GM10266 (cell line): Measurements from ENCODE around the gene WDR35.
A peak's percentile ranks its signal among the peaks of the same experiment; 100 is the strongest.

Experiments used
- DNase-seq: peaks from one replicate; pipeline ENCODE4 v3.0.0; 2012; ENCODE audit errors: extremely low spot score
- TF ChIP-seq, protein P1 (sequence below): IDR thresholded peaks from 2 replicates; pipeline ENCODE4 v1.5.1; 2012; ENCODE audit warnings: mild to moderate bottlenecking, low read depth; ENCODE audit not compliant: control insufficient read depth, insufficient read depth; ENCODE audit errors: missing control alignments

The WDR35 gene

GRCh38 chr2:20018601-20019152 lies 28.8 kb upstream of the WDR35 start:
- DNase-seq: no peak
- TF ChIP-seq, protein P1, sequence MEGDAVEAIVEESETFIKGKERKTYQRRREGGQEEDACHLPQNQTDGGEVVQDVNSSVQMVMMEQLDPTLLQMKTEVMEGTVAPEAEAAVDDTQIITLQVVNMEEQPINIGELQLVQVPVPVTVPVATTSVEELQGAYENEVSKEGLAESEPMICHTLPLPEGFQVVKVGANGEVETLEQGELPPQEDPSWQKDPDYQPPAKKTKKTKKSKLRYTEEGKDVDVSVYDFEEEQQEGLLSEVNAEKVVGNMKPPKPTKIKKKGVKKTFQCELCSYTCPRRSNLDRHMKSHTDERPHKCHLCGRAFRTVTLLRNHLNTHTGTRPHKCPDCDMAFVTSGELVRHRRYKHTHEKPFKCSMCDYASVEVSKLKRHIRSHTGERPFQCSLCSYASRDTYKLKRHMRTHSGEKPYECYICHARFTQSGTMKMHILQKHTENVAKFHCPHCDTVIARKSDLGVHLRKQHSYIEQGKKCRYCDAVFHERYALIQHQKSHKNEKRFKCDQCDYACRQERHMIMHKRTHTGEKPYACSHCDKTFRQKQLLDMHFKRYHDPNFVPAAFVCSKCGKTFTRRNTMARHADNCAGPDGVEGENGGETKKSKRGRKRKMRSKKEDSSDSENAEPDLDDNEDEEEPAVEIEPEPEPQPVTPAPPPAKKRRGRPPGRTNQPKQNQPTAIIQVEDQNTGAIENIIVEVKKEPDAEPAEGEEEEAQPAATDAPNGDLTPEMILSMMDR: no peak

- TF ChIP-seq, protein P1: no peak
- no peak for DNase-seq
Measured at GRCh38 chr2:20016346-20016745, 26.4 kb upstream of the WDR35 start.

DNA sequence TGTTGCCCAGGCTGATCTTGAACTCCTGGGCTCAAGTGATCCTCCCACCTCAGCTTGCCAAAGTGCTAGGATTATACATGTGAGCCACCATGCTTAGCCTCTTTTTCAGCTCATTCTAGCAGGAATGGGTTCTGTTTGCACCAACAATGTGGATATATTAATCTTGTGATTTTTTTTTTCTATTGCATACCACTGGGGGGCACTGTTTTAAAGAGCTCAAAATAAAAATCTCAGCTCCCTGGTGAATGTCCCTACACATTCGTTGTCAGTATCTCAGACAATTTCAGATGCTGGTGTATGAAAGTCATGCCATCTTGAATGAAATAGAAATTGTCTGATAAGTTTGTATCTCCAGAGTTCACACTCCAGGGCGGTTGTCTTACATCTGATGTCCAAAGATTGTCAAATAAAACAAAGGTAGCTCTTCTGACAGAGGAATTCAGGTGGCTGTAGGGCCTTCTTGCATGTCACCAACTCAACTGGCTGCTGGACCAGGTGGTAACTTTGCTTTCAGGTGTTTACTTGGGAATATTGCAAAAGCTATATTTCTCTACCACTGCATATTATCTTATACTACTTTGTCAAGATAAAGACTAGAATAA lies 25.7 kb upstream of the WDR35 start:
- peak; percentile 59 for DNase-seq
- TF ChIP-seq, protein P1: peak; percentile 50

GRCh38 chr2:20013126-20013849 lies 23.4 kb upstream of the WDR35 start:
- no peak for DNase-seq
- TF ChIP-seq, protein P1: no peak

GRCh38 chr2:20012282-20013125 lies 22.6 kb upstream of the WDR35 start, which contains the start of gene MATN3:
MATN3 (minus strand) TSS chr2:20012668; CDS start chr2:20012631, 37 bp downstream.
- peak; percentile 51 for DNase-seq
- TF ChIP-seq, protein P1: no peak

DNA sequence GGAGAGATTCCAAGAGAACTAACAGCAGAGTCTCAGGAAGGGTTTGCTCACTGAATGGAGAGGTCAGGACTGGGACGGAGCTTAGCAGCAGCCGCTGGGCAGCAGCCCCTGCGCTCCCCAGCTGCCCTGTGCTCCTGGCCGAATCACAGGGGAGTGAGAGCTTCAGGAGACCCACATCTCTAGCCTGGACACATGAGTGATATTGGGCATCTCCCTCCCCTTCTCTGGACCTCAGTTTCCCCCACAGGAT lies 22.1 kb upstream of the WDR35 start:
- peak; percentile 27 for DNase-seq
- TF ChIP-seq, protein P1: no peak
